ENCODE measurements around the gene CCDC92.

- TF ChIP-seq CTCF (IDR thresholded peaks at IDR 0.05; ENCODE audit: insufficient read depth, low read depth, low read length) (no peak), EZH2 (IDR thresholded peaks at IDR 0.05; ENCODE audit: insufficient read depth, low read length) (no peak)
Measured at GRCh38 chr12:124007826-124008570, 35.4 kb upstream of the CCDC92 start.

All from astrocyte (in vitro differentiated cells and primary cell).